ENCODE results near the gene STRADA. TPM values are rescaled to one million over a fixed set of nuclear protein-coding genes. Genes with fewer than 3 reads are reported as not detected.
"Not testable (repeated sequence)": the region's sequence is repeated elsewhere in the genome, so short reads cannot be mapped to it uniquely, and the experiment has no call there.

STRADA gene
- total RNA-seq, 1 donor from 2014 or later, result 54.1 TPM

DNA sequence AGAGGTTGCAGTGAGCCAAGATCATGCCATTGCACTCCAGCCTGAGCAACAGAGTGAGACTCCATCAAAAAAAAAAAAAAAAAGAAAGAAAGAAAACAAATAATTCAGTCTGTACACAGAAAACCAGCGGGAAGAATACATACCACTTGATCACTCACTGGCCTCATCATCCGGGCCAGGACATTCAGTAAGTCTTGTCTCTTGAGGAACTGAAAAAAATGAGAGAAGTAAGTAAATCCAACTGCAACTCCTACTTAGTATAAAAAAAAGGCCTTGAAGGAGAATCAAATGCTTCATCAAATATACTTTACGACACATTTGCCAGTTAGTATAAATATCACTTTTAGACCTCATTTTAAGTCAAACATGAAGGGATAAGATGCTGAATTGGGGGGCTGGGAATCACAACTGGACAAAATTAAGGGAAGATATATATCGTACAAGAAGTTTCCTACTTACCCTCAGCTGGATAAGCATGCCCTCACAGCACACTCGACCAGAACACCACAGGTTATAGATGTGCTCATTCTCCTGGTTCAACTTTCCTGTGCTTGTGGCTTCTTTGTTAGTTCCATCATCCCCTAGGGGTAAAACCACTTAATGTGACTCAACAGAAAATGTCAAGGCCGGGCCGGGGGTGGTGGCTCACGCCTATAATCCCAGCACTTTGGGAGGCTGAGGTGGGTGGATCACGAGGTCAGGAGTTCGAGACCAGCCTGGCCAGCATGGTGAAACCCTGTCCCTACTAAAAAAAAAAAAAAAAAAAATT lies 19.4 kb upstream of the STRADA start:
- intact Hi-C loops (cut with micrococcal nuclease), result no loop called here

DNA sequence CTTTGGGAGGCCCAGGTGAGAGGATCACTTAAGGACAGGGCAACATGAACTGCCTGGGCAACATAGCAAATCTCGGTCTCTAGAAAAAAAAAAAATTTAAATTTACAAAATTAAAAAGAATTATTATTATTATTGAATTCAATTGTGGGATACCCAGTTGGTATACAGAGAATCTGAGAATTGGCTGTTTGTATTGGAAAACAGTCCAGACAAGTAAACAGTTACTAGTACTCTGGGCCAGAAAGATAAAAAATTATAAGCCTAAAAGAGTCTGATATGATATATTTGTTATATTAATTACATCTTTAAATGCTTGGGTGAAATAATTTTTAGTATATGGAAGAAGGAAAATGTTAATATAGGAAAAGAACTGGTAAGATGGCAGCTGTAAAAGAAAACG lies 16.8 kb upstream of the STRADA start:
- intact Hi-C loops (cut with micrococcal nuclease), result no loop called here

DNA sequence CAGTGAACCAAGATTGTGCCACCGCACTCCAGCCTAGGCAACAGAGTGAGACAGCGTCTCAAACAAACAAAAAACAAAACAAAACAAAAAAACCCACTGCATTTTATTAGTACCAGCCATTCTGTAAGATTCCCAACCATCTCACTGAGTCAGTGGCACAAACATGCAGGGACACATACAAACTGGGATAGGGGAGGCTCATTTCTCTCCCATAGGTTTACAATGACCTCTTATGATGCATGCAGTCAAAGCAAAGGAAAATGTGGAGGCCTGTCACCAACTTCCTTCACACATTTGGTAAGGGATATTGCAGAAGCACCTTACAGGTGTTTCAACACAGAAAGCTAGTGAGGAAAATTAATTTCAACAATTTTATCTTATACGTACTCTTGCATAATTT lies 12.4 kb upstream of the STRADA start:
- intact Hi-C loops (cut with micrococcal nuclease), result no loop called here

DNA sequence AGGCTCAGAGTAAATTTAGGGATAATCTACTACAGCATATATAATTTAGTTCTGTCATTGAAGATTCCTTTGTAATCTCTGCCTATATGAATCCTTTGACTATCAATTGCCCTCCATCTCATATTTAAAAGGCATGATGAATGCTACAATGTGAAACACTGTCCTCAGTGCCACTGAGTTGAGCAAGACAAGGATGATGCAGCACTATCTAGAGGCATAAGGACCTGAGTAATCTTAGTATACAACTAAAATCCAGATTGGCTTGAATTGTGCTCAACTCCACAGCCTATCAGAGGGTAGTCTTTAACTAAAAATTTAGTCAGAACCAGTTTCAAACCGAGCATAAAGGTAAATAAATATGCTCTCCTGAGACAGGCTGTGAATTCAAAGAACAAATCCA lies 11.6 kb upstream of the STRADA start:
- intact Hi-C loops (cut with micrococcal nuclease), result no loop called here

DNA sequence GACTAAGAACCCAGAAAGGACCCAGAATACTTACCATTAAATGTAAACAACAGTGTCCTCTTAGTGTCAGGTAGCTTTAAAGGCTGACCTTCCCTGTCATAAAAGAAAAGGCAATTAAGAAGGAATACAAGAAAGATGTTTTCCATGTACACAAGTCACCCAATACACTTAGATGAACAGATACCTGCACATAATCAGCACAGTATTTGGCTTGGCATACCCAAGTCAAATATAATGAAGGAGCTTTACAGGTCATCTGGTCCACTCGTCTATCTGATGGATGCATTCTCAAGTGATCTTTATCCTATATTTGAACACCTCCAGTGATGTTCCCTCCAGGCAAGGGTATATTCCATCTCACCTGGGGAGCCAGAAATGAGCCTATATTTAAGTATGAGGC lies 11.1 kb upstream of the STRADA start:
- intact Hi-C loops (cut with micrococcal nuclease), result no loop called here

DNA sequence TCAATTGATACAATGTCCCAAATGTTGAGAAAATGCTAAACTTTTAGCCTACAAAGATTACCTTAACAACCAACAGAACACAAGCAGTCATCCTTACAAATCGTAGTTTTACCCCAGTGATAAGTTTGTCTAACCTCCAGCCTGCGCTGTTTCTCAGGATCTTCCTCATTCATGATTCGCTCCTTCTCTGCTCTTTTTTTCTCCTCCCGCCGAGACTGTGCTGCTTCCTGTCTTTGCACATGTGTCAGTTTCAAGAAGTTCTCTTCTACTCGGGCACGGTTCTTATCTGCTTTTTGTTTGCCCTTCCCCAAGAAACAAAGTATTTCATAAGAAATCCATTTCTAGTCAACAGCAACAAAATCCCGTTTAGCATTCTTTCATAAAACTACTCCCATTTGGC lies 10.2 kb upstream of the STRADA start:
- intact Hi-C loops (cut with micrococcal nuclease), result no loop called here

DNA sequence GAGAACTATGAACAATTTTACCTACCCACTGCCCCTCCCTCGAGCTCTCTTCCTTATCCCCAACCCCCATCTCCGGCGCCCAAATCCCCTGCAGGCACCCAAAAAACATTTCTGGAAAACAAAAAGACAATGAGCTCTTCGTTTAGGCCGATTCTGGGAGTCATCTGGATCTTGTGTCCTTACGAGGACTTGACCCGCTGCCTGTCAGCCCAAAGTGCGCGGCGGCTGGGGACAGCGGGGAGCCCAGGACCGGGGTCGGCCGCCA lies 524 bp downstream of the STRADA start:
- intact Hi-C loops (cut with micrococcal nuclease), result loop anchor here (1.0 kb wide), 6 partner anchors 32 to 765 kb away; partner anchors contain the start of genes CCDC47, CEP95, DCAF7 and DDX5

DNA sequence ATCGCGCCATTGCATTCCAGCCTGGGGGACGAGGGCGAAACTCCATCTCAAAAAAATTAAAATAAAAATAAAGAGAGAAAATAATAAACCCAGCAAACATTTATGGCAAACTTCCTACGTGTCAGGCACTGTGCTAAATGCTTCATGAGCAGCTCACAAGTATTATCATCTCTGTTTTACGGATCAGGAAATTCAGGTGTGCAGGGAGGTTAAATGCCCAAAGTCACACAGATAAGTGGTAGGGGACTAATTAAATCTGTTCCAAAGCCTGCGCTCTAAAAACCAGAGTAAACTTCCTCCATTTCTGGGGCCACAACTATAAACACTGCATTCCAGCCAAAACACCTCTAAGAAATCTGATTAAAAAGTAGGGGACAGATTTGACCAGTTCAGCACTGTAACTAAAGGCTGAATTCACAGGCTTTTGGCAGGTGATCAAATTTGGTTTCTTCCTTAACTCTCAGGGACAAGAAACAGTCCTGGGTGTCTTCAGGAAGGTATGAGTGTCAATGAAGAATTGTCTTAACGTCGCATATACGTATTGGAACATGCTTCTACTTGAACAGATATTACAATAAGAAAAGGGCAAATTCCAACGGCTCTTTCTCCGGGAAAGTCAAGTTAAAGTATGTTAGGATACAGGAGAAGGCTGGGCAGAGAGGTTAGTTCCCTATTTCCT lies 996 bp downstream of the STRADA start:
- intact Hi-C loops (cut with micrococcal nuclease), result loop anchor here (1.0 kb wide), 6 partner anchors 33 to 766 kb away; partner anchors contain the start of genes CCDC47, CEP95, DCAF7 and DDX5

DNA sequence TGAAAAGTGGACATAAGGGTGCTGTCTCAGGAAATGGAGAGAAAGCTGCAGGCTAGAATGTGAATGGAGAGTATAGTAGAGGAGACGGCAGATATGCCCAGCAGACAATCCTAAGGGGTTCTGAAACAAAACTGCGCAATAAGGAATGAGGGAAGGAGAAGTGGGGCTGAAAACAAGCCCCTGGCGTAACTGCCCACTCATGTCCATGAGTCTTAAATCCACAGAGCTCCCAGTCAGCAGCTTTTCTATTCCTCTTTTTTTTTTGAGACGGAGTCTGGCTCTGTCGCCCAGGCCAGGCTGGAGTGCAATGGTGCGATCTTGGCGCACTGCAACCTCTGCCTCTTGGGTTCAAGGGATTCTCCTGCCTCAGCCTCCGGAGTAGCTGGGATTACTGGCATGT lies 5.9 kb downstream of the STRADA start:
- intact Hi-C loops (cut with micrococcal nuclease), result no loop called here

DNA sequence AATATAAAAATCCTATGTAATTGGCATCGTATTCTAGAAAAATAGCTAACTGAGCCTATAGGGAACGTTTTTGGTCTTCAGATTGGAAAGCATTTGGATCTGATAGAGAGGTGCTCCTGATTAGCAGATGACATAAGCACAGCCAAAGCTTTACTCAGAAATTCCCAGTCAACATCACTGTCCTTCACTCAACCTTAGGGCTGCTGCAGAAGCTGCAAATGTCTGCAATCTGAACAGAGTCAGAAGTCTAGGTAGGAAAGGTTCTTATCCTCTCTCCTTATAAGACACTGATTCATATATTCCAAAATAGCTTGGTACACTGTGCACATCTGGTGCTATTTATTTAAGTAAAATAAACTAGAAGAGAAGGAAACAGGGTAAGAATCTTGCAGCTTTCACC lies 19.2 kb downstream of the STRADA start:
- intact Hi-C loops (cut with micrococcal nuclease), result no loop called here

DNA sequence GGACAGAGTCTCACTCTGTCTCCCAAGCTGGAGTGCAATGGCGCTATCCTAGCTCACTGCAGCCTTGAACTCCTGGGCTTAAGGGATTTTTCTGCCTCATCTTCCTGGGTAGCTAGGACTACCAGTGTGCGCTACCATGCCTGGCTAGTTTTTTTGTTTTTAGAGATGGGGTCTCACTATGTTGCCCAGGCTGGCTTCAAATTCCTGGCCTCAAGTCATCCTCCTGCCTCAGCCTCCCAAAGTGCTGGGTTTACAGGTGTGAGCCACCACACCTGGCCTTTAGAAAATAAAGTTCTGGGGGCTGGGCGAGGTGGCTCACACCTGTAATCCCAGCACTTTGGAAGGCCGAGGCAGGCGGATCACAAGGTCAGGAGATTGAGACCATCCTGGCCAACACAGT lies 21.4 kb downstream of the STRADA start:
- intact Hi-C loops (cut with micrococcal nuclease), result not testable (repeated sequence)

DNA sequence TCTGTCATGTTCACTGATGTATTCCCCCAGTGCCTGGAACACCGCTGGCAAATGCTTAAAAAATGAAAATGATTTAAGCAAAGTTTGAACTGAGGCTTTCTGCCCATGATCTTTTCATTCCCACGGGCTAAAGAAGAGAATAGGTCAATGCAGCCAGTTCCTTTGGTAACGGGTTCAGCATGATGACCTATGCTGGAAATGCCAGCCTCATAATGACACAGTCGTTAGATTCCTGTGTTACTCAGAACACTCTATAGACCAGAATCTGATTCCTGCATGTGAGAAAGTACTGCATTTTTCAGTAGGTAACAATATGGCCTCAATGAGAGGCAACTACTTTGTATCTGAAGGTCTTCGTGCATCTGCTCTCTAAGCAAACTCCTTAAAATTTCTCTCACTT lies 22.6 kb downstream of the STRADA start:
- intact Hi-C loops (cut with micrococcal nuclease), result no loop called here

DNA sequence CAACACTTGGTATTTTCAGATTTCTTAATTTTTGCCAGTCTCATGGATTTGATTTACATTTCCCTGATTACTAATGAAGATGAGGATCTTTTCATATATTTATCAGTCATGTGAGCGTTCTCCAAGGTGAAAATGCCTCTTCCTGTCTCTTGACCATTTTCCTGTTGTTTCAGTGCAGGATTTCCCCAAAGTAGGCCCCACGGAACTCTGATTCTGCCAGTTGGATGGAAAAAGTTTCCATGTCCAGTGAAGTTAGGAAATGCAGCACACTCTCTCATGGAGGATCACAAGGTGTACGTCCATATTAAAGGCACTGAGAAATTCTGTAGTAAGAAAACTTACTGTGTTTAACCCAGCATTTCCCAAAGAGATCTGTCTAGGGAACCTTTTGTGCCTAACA lies 25.2 kb downstream of the STRADA start:
- intact Hi-C loops (cut with micrococcal nuclease), result no loop called here

DNA sequence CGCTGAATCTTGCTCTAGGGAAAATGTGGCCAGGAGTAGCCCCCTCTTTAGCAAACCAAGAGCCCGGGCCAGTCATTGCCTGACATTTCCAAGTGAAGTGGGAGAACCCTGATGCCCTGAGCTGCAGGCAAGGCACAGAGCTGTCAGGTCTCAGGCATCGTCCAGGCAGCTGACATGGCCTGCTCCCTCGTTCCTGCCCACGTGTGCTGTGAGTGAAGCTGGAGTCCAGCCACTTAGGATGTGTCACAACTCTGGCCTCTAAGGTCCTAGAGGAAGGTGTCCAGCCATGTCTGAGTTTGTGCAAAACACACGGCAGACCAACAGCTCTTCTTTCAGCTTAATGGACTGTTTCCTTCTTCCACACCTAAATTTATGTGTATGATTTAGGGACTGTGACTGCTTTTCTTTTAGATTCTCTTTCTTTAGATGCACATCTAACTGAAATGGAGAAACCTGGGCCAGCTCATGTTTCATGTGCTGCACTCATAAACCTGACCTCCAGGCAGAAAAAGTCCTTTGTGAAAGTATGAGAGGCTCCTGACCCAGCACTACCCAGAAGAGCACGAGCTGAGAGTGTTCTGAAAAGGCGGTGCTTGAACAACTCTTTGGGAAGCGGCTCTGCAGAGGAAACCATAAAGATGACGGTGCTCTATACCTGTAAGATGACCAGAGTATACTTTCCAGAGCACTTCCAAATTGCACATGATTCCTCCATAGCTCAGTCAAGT lies 26.9 kb downstream of the STRADA start:
- intact Hi-C loops (cut with micrococcal nuclease), result no loop called here

DNA sequence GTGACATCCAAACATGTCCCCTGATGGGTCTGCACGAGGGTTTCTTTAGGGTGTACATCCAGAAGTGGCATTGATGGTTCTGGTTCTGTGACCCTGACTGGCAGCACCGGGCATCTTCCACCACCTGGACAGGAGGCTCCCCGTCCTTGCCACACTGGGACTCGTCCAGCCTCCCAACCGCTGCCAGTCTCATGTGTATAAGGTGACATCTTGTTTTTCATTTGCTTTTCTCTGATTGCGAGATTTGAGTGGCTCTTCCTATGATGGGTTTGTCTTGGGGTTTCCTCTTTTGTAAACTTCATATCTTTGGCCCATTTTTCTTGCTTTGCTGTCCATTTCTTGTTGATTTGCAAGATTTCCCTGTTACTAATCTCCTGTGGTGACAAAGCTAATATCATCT lies 32.5 kb downstream of the STRADA start:
- intact Hi-C loops (cut with micrococcal nuclease), result no loop called here

DNA sequence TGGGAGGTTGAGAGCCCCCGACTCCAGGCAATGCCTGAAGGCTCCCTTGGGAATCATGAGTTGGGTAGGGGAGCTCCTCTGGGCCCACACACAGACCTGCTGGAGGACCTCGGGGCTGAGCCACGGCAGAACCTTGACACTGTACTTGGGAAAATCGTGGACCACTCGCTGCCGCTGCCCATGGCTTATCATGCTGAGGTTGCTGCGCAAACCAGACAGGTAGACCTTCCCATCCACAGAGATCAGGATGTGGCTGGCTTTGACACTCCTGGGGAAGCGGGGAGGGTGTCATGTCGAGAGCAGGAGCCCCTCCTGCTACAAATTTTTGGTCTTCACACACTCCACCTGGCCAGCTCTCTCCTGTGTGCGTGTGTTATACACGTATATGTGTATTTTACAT lies 34.4 kb downstream of the STRADA start:
- intact Hi-C loops (cut with micrococcal nuclease), result no loop called here

DNA sequence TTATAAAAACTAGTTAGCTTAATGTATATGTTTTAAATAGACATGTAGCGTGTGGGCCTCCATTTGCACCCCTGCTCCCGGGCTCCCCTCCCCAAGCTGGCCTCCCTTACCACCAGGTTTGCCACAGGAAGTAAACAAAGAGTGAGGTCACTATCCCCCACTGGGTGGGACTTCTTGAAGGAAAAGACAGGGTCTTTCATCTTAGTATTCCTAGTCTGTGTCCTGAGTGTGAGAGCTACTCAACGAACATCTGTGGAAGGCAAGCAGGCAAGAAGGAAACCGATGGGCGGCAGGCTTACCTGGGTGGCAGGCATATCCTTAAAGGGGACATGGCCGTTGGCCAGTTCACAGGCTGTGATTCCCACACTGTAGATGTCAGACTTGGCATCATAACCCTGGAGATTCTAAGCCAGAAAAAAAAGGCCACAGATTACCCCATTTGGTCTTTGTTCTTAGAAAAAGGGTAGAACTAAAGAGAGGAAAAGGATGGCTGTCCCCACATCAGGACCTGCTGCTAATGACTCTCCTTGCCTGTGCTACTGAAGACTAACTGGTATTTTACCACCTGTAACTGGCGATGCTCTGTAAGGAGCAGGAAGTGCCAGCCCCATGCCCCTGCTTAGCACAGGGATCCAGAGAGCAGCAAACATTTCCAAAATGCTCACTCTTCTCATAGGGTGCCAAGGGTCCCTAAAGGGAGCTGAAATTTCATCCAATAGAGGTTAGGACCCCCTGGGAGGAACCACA lies 35.1 kb downstream of the STRADA start:
- intact Hi-C loops (cut with micrococcal nuclease), result no loop called here

DNA sequence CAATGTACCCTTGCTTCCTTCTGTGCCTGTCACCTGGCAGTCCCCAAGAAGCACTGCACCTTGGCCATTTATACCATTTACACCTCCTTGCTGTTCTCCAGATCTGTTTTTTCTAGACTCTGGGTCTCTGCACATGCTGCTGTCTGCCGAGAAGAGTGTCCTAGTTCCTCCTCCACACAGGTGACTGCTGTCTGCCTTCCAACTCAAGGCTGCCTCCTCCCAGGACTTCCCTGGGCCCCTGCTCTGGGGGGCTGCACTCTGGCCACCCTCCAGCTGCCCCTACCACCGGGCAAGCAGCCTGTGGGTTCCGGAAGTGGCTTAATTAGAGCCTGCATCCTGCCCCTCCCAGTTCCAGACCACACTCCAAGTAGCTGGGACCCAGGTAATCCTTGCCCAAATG lies 35.9 kb downstream of the STRADA start:
- intact Hi-C loops (cut with micrococcal nuclease), result no loop called here

DNA sequence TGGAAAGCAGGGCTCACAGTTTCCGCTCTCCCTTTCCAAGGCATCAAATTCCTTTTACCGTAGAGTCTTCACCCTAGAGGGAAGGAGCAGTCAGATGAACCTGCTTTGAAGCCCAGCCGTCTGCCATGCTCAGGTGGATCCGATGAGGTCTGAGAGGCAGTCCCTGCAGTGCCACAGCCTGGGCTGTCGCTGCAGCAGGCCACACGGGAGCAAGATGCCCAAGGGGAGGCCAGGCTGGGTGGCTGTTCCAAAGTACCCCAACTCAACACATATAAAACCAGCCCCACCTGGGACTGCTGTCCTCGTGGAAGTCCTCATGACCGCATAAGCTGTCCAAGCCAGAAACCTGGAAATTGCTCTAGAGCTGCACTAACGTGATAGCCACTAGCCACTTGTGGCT lies 36.8 kb downstream of the STRADA start:
- intact Hi-C loops (cut with micrococcal nuclease), result no loop called here

DNA sequence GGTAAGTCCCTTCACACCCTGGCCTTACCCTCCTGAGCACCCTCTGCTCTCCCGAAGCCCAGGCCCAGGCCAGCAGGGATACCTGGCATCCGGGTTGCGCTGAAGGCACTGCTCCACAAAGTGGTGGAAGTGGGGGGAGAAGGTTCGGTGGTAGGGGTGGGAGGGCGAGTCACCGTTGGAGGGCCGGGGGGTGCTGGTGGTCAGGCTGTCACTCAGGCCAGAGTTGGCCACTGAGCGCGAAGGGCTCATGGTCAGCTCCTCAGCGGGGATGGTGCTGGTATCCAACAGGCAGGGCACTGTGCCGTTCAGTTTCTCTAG lies 37.4 kb downstream of the STRADA start:
- intact Hi-C loops (cut with micrococcal nuclease), result no loop called here

DNA sequence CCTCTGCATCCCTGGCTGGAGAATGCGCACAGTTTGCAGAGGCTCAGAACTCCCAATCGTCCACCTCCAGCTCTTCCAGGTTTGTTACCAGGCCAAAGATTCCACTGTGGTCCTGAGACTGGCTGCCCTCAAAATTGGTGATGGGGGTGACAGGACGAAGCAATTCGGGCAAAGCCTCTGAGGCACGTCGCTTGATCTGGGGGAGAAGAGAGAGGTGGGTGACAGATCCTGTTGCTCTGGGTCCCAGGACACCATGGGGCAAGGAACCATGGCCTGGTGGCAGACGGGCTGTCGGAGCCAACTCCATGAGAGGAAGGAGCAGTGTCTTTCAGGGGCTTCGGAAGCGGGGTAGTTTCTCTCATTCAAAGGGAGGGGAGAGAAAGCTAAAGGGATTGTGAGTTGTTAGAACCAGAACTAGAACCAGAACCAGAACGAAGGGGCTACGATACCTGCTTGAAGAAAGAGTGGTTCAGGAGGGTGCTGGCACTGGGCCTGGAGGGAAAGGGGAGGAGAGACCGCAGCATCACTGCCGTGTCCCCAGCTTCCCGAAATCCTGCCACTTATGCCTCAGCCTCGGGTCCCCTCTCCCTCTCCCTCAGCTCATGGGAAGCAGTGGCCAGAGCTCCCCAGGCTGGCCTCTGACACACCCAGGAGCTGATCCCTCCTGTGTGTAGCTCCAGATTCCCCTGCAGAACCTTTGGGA lies 37.9 kb downstream of the STRADA start:
- intact Hi-C loops (cut with micrococcal nuclease), result no loop called here

All from T-helper 2 cell treated with Interferon-gamma antibody and Interleukin-4, amounts not matched to agents 100 ng/mL and 5 ng/mL, for 36 hours (primary cell).